ENCODE measurements around the gene LCN6.
"Not testable (repeated sequence)": the region's sequence is repeated elsewhere in the genome, so short reads cannot be mapped to it uniquely, and the experiment has no call there.

Gene LCN6

GRCh38 chr9:136784249-136784996 lies 36.1 kb upstream of the LCN6 start:
- DNase-seq (ENCODE audit: low read depth): no peak

DNA sequence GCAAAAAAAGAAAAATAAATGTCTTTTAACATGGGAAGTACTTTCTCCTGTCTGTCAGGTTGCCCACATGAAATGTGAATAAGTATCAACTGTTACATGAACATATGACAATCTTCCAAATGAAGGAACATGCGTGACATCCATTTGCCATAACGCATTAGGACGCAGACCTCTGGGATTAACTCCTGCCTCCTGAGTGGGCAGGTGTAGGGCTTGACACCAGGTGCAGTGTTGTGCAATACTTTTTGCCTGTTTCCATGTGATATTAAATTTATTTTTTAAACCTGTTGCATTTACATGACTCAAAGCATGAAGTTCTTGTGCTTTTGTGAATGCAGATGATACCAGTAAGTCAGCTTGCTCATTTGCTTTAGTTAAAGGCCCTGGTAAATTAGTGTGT lies 34.1 kb upstream of the LCN6 start:
- DNase-seq (ENCODE audit: low read depth): no peak

- no peak for DNase-seq (ENCODE audit: low read depth)
Observed at GRCh38 chr9:136779808-136780207, 31.5 kb upstream of the LCN6 start.

- DNase-seq (ENCODE audit: low read depth): no peak
Observed at GRCh38 chr9:136777359-136777758, 29.0 kb upstream of the LCN6 start.

- DNase-seq (ENCODE audit: low read depth): no peak
Observed at GRCh38 chr9:136776947-136777346, 28.6 kb upstream of the LCN6 start.

GRCh38 chr9:136775191-136775590 lies 26.9 kb upstream of the LCN6 start:
- DNase-seq (ENCODE audit: low read depth): no peak

DNA sequence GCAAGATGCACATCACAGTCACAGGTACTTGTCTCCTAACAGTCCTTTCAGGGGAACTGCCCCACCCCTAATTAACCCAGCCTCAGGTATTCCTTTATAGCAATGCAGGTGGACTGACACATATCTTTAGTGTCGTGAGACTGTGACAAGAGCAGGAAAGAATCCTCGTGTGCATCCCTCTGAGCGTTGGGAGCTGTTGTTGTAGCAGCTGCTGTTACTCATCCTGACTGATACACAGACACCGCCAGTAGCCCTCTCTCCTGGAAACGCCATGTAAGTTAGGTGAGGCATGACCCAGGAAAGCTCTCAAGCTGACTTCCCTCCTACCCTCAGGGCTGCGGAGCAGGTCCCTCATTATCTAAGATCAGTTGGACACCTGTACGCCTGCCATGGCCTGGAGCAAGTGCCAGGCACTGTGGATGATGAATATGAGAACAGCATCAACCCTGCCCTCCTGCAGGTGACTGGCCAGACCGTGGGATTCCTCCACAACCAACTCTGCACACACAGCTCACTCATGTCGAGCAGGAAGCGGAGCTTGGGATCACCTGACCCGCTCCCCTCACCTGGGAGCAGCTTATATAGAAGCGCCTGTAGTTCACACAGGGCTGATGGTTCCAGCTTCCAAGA lies 26.2 kb upstream of the LCN6 start:
- no peak for DNase-seq (ENCODE audit: low read depth)

DNA sequence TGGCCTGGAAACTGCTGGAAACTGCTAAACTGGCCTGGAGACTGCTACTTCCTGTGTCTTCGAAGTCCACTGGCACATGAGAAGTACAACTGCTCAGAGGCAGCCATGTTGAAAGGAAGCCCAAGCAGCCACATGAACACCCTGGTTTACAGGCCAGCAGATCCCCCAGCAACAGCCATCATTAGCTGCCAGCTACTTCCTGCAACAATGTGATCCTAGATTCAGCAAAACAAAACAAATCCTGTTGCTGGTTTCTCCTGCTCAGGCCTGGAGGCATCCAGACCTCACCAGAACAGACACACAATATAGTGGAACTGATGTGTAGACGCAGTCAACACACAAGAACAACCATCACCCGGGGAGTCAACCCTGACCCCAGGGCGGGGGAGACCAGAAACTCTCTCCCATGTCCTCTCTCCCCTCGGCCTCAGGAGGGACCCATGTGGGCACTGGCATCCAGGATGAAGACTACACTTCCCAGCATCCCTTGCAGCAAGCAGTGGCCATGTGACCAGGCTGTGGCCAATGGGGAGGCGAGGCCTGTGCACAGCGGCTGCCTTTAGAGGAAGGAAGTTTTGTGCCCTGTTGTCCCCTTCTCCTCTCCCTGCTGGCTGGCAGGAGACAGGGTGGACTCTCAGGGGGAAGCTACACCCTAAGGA lies 25.2 kb upstream of the LCN6 start:
- DNase-seq (ENCODE audit: low read depth): no peak

GRCh38 chr9:136771907-136772415 lies 23.6 kb upstream of the LCN6 start:
- no peak for DNase-seq (ENCODE audit: low read depth)

DNA sequence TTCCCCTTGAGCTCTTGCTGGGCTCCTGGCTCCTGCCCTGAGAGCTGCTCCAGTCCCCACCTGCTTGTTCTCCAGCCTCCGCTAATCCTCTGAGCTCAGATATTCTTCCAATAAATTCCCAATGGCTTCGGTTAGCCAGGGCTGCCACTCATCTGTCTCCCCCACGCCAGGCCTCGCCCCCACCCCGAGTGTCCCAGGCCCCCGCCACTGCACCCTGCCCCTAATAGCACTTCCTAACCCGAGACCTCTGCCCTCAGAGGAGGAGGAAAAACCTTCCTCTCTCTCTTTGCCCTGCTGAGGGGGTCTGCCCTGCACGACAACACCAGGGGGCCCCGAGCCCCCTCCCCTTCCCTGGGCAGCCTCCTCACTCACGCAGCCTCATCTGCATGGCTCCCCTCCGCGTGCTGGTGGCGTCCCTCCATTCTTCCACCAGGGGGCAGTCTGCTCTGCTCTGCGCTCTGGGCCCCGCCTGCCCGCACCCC lies 21.4 kb upstream of the LCN6 start:
- DNase-seq (ENCODE audit: low read depth): no peak

- peak; percentile 48 for DNase-seq (ENCODE audit: low read depth)
Observed at GRCh38 chr9:136766410-136767120, 18.2 kb upstream of the LCN6 start.

GRCh38 chr9:136765745-136766409 lies 17.6 kb upstream of the LCN6 start:
- DNase-seq (ENCODE audit: low read depth): not testable (repeated sequence)

GRCh38 chr9:136765041-136765440 lies 16.7 kb upstream of the LCN6 start:
- no peak for DNase-seq (ENCODE audit: low read depth)

GRCh38 chr9:136764301-136764891 lies 16.1 kb upstream of the LCN6 start, which contains the start of gene LCN15:
Gene LCN15, minus strand, starts transcription at chr9:136764518. Its CDS starts 30 bp downstream, at chr9:136764488.
- DNase-seq (ENCODE audit: low read depth): no peak

- DNase-seq (ENCODE audit: low read depth): no peak
Observed at GRCh38 chr9:136763649-136764035, 15.3 kb upstream of the LCN6 start.

GRCh38 chr9:136762915-136763648 lies 14.8 kb upstream of the LCN6 start:
- no peak for DNase-seq (ENCODE audit: low read depth)

GRCh38 chr9:136762221-136762691 lies 13.9 kb upstream of the LCN6 start:
- DNase-seq (ENCODE audit: low read depth): no peak

GRCh38 chr9:136761545-136761981 lies 13.2 kb upstream of the LCN6 start:
- no peak for DNase-seq (ENCODE audit: low read depth)

- DNase-seq (ENCODE audit: low read depth): peak; percentile 71
Observed at GRCh38 chr9:136760834-136761544, 12.7 kb upstream of the LCN6 start.

DNA sequence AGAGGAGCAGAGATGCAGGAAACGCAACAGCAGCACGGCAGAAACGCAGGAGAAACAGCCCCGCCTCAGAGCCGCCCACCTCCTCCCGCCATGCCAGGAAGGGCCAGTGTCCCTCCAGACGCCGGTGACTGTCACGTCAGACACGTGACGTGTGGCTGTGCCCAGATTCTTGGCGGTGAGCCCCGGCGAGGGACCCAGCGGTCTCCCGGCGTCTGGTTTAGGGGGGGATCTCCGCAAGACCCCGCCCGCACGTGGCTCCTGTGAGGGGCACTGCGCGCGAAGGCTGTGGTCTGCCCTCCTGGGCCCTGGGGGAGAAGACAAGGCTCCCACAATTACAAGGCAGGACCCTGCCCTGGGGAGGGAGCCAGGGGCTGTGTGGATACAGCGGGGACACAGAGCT lies 12.1 kb upstream of the LCN6 start:
- DNase-seq (ENCODE audit: low read depth): no peak

Data from amniotic epithelial cell (primary cell).